GM12878 (cell line): ENCODE data around the gene RARG. TPM values are rescaled to one million over a fixed set of nuclear protein-coding genes. Genes with fewer than 3 reads are reported as not detected.

ENCODE experiments used
- CHD4 ChIP-seq: fragments of 200-600 bp; sonication (generic); IDR thresholded peaks from 2 replicates; pipeline ENCODE4 v1.6.1; 2016; ENCODE audit warnings: mild to moderate bottlenecking
- DPF2 ChIP-seq: fragments of 450-650 bp; IDR thresholded peaks from 2 replicates; pipeline ENCODE4 v1.6.1; 2017; ENCODE audit warnings: mild to moderate bottlenecking
- EED ChIP-seq: sonication (generic); IDR thresholded peaks from 2 replicates; pipeline ENCODE4 v1.6.1; 2016; ENCODE audit warnings: antibody characterized with exemption, low read depth
- EGR1 ChIP-seq, 2 experiments: IDR thresholded peaks; 1 replicate in 1 of 2; 2 replicates in 1 of 2; pipeline ENCODE4 v1.6.1; 2011 to 2012; ENCODE audit warnings: low read depth in 2 of 2, low read length in 2 of 2, borderline replicate concordance in 1 of 2, mild to moderate bottlenecking in 1 of 2, moderate library complexity in 1 of 2
- EZH2 ChIP-seq: IDR thresholded peaks from 2 replicates; pipeline ENCODE4 v1.6.1; 2012; ENCODE audit warnings: low read depth, mild to moderate bottlenecking, control low read depth, inconsistent platforms, low read length, borderline replicate concordance; ENCODE audit not compliant: control insufficient read depth
- FOXM1 ChIP-seq: IDR thresholded peaks from 2 replicates; pipeline ENCODE4 v1.6.1; 2012; ENCODE audit warnings: low read depth, mild to moderate bottlenecking, inconsistent platforms, low read length, moderate library complexity
- GABPA ChIP-seq: IDR thresholded peaks from 2 replicates; pipeline ENCODE4 v1.6.1; 2014; ENCODE audit warnings: antibody characterized with exemption, low read depth, mild to moderate bottlenecking, inconsistent platforms
- KAT2A ChIP-seq: conservative IDR thresholded peaks from 2 replicates; pipeline ENCODE4 v1.6.1; 2011; ENCODE audit warnings: low read depth, low read length; ENCODE audit not compliant: control insufficient read depth
- LARP7 ChIP-seq: fragments of 450-650 bp; IDR thresholded peaks from 2 replicates; pipeline ENCODE4 v1.6.1; 2017; ENCODE audit warnings: mild to moderate bottlenecking
- MLLT1 ChIP-seq: fragments of 450-650 bp; IDR thresholded peaks from 2 replicates; pipeline ENCODE4 v1.6.1; 2016; ENCODE audit warnings: mild to moderate bottlenecking
- MYC ChIP-seq: IDR thresholded peaks from 2 replicates; pipeline ENCODE4 v1.6.1; 2011; ENCODE audit warnings: mild to moderate bottlenecking, low read length, moderate library complexity, inconsistent platforms; ENCODE audit not compliant: insufficient read depth, insufficient replicate concordance, insufficient read length, severe bottlenecking
- NFXL1 ChIP-seq: fragments of 450-650 bp; IDR thresholded peaks from 2 replicates; pipeline ENCODE4 v1.6.1; 2017; ENCODE audit warnings: antibody characterized with exemption, mild to moderate bottlenecking, borderline replicate concordance
- NR2C2 ChIP-seq: IDR thresholded peaks from 2 replicates; pipeline ENCODE4 v1.6.1; 2011; ENCODE audit warnings: borderline replicate concordance, low read depth; ENCODE audit not compliant: control insufficient read depth, insufficient read length
- NRF1 ChIP-seq: conservative IDR thresholded peaks from 2 replicates; pipeline ENCODE4 v1.6.1; 2011; ENCODE audit warnings: mild to moderate bottlenecking, low read depth, low read length, improper control_type of control experiment
- POLR2AphosphoS5 ChIP-seq: IDR thresholded peaks from 2 replicates; pipeline ENCODE4 v1.6.1; 2011; ENCODE audit warnings: mild to moderate bottlenecking, low read length, inconsistent platforms
- RBBP5 ChIP-seq: fragments of 200-600 bp; sonication (generic); conservative IDR thresholded peaks from 2 replicates; pipeline ENCODE4 v1.6.1; 2016
- RELA ChIP-seq: fragments of 450-650 bp; IDR thresholded peaks from 2 replicates; pipeline ENCODE4 v1.8.0; 2014; ENCODE audit warnings: borderline replicate concordance; ENCODE audit not compliant: partially characterized antibody
- RFX5 ChIP-seq: IDR thresholded peaks from 2 replicates; pipeline ENCODE4 v1.6.1; 2011; ENCODE audit warnings: low read depth, low read length, improper control_type of control experiment
- SIN3A ChIP-seq: IDR thresholded peaks from 2 replicates; pipeline ENCODE4 v1.6.1; 2012; ENCODE audit warnings: low read depth, low read length, improper control_type of control experiment
- SUZ12 ChIP-seq: fragments of 200-600 bp; sonication (generic); IDR thresholded peaks from one replicate; pipeline ENCODE4 v1.6.1; 2018; ENCODE audit warnings: antibody characterized with exemption, mild to moderate bottlenecking; ENCODE audit not compliant: unreplicated experiment
- TCF3 ChIP-seq: IDR thresholded peaks from 2 replicates; pipeline ENCODE4 v1.6.1; 2012; ENCODE audit warnings: low read depth, mild to moderate bottlenecking, low read length, borderline replicate concordance; ENCODE audit not compliant: insufficient read depth
- YBX1 ChIP-seq: fragments of 450-650 bp; IDR thresholded peaks from 2 replicates; pipeline ENCODE4 v1.6.1; 2016; ENCODE audit warnings: antibody characterized with exemption
- ZBED1 ChIP-seq: IDR thresholded peaks from 2 replicates; pipeline ENCODE4 v1.6.1; 2016; ENCODE audit warnings: borderline replicate concordance
- ZNF274 ChIP-seq: IDR thresholded peaks from one replicate; pipeline ENCODE4 v1.8.0; 2011; ENCODE audit not compliant: insufficient read length, insufficient read depth
- polyA plus RNA-seq, 11 experiments: library from polyadenylated mRNA; depleted of rRNA in 4 of 11; unstranded in 6 of 11; stranded (reverse) in 5 of 11; fragments of >200 nt; fragmentation: Nextera tagmentation in 4 of 11; fragmentation: Illumina TruSeq in 1 of 11; extraction: Ambion mirVana in 4 of 11; extraction: Trizol in 1 of 11; gene quantifications; 1 replicate in 1 of 11; 2 replicates in 10 of 11; pipeline versions ENCODE4 v1.2.1 to v1.2.3, GENCODE V29; 2011 to 2016; ENCODE audit warnings: inconsistent platforms in 2 of 11, missing spikeins in 2 of 11, low read depth in 1 of 11
- total RNA-seq, 4 experiments: library from RNA; depleted of rRNA in 3 of 4; stranded (reverse); fragments of >200 nt in 3 of 4; fragmentation: Illumina TruSeq in 1 of 4; extraction: Trizol in 1 of 4; gene quantifications; 2 replicates each; pipeline versions ENCODE4 v1.2.1 to v1.2.3, GENCODE V29; 2013 to 2021
- TF ChIP-seq, protein P1 (sequence below): IDR thresholded peaks from 2 replicates; pipeline ENCODE4 v1.6.1; 2012; ENCODE audit warnings: low read length, inconsistent platforms
- TF ChIP-seq, protein P2 (sequence below): IDR thresholded peaks from 2 replicates; pipeline ENCODE4 v1.6.1; 2012; ENCODE audit warnings: low read depth, low read length, improper control_type of control experiment
- TF ChIP-seq, protein P3 (sequence below): IDR thresholded peaks from 2 replicates; pipeline ENCODE4 v1.6.1; 2012; ENCODE audit warnings: low read depth, low read length, improper control_type of control experiment

Gene RARG
- total and polyA plus RNA-seq, 10 of the 15 experiments (the other 5 are each of a cell fraction or from before 2014, with no cell fraction given), result 0.27 to 8.1 (median 4.1) TPM

DNA sequence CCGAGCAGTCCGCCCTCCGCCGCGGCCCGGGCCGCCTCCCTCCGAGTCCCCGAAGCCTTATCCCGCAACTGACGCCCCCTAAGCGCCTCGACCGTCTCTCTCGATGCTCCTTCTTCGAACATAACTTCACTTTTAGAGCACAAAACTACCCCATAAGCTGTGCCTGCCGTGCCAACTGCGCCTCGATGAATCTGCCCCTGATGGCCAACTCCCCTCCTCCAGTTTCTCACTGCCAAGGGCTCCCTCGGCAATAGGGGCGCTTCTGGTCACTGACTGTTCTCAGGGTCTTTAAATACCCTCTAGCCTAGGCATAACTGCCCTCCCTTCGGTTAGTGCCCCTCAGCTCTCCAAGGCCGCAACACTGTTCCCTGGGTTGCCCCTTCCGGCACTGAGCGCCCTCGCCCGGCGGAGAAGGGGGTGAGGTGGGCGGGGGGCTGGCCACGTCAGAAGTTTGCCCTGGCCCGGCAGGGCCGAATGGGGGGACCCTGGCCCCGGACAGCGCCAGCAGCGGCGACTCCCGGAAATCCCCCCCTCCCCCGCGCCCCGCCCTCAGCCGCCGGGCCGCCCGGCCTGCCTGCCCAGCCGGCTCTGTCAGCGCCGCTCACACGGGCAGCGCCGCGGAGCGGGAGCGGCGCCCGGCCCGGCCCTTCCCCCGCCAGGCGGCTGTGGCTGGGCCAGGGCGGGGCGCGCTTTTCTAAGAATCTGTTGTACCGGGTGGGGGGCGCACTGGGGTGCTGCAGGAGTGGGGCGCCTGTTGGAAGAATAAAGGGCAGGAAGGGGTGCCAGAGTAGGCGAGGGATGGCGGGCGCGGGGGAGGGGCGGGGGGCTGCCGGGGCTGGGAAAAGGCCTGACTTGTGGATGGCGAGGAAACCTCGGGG lies 10.6 kb downstream of the RARG start (continued):
- TF ChIP-seq GABPA, result no peak
- peak; percentile 72 for TF ChIP-seq MLLT1
- TF ChIP-seq RELA, result peak; percentile 34
- TF ChIP-seq ZNF274, result no peak
- TF ChIP-seq, protein P1, sequence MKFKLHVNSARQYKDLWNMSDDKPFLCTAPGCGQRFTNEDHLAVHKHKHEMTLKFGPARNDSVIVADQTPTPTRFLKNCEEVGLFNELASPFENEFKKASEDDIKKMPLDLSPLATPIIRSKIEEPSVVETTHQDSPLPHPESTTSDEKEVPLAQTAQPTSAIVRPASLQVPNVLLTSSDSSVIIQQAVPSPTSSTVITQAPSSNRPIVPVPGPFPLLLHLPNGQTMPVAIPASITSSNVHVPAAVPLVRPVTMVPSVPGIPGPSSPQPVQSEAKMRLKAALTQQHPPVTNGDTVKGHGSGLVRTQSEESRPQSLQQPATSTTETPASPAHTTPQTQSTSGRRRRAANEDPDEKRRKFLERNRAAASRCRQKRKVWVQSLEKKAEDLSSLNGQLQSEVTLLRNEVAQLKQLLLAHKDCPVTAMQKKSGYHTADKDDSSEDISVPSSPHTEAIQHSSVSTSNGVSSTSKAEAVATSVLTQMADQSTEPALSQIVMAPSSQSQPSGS, result no peak
- no peak for TF ChIP-seq EED
- peak; percentile 60 for TF ChIP-seq DPF2
- no peak for TF ChIP-seq FOXM1
- TF ChIP-seq SIN3A, result no peak
- TF ChIP-seq, protein P2, sequence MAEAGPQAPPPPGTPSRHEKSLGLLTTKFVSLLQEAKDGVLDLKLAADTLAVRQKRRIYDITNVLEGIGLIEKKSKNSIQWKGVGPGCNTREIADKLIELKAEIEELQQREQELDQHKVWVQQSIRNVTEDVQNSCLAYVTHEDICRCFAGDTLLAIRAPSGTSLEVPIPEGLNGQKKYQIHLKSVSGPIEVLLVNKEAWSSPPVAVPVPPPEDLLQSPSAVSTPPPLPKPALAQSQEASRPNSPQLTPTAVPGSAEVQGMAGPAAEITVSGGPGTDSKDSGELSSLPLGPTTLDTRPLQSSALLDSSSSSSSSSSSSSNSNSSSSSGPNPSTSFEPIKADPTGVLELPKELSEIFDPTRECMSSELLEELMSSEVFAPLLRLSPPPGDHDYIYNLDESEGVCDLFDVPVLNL, result no peak
- TF ChIP-seq, protein P3, sequence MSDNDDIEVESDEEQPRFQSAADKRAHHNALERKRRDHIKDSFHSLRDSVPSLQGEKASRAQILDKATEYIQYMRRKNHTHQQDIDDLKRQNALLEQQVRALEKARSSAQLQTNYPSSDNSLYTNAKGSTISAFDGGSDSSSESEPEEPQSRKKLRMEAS, result no peak
- TF ChIP-seq MYC, result no peak
- TF ChIP-seq LARP7, result no peak; the same call in 1 of the 2 replicates
- TF ChIP-seq KAT2A, result no peak
- TF ChIP-seq CHD4, result no peak
- no peak for TF ChIP-seq NRF1
- TF ChIP-seq RBBP5, result no peak
- no peak for TF ChIP-seq YBX1
- peak; percentile 66; the same call in 1 of the 2 replicates for TF ChIP-seq POLR2AphosphoS5
- no peak for TF ChIP-seq ZBED1
- TF ChIP-seq NFXL1, result no peak
- TF ChIP-seq TCF3, result no peak
- no peak for TF ChIP-seq SUZ12
- TF ChIP-seq RFX5, result no peak
- no peak for TF ChIP-seq NR2C2
- no peak for TF ChIP-seq EZH2
- TF ChIP-seq EGR1 (IDR thresholded peaks at IDR 0.05; ENCODE audit: borderline replicate concordance in 1 of 2, low read depth in 2 of 2, low read length in 2 of 2), result no peak
